MM.1S (cell line): ENCODE results near the gene SLC16A12.

Source experiments
- DNase-seq: peaks from one replicate; pipeline ENCODE4 v3.0.0-alpha.2; 2015
- H2AFZ ChIP-seq: fragments of 300-600 bp; sonication (generic); 2 replicates; pipeline ENCODE4 v1.6.0; 2016; ENCODE audit warnings: antibody characterized with exemption, low read length
- H3F3A ChIP-seq: fragments of 300-600 bp; sonication (generic); 2 replicates; pipeline ENCODE4 v1.6.1; 2016; ENCODE audit warnings: mild to moderate bottlenecking, antibody characterized with exemption, low read length, moderate library complexity, mixed read lengths; ENCODE audit not compliant: insufficient read depth
- H3K27ac ChIP-seq: fragments of 300-600 bp; sonication (generic); 2 replicates; pipeline ENCODE4 v1.5.1; 2016; ENCODE audit warnings: mild to moderate bottlenecking, low read length
- H3K27me3 ChIP-seq: fragments of 300-600 bp; sonication (generic); replicated peaks from 2 replicates; pipeline ENCODE4 v1.6.0; 2016; ENCODE audit warnings: low read length; ENCODE audit not compliant: insufficient read depth
- H3K36me3 ChIP-seq: fragments of 300-600 bp; sonication (generic); replicated peaks from 2 replicates; pipeline ENCODE4 v1.6.1; 2016; ENCODE audit warnings: mild to moderate bottlenecking, low read length, mixed read lengths; ENCODE audit not compliant: insufficient read depth
- H3K4me1 ChIP-seq: fragments of 300-600 bp; sonication (generic); 2 replicates; pipeline ENCODE4 v1.6.1; 2016; ENCODE audit warnings: low read length, mixed read lengths
- H3K4me2 ChIP-seq: fragments of 300-600 bp; sonication (generic); 2 replicates; pipeline ENCODE4 v1.6.0; 2016; ENCODE audit warnings: low read depth, low read length
- H3K4me3 ChIP-seq: fragments of 300-600 bp; sonication (generic); 2 replicates; pipeline ENCODE4 v1.5.1; 2016; ENCODE audit warnings: low read length, mixed read lengths
- H3K79me2 ChIP-seq: fragments of 300-600 bp; sonication (generic); 2 replicates; pipeline ENCODE4 v1.6.1; 2016; ENCODE audit warnings: mixed run types, low read length, mixed read lengths
- H3K9ac ChIP-seq: fragments of 300-600 bp; sonication (generic); 2 replicates; pipeline ENCODE4 v1.6.1; 2016; ENCODE audit warnings: low read length, mixed read lengths
- H3K9me2 ChIP-seq: fragments of 300-600 bp; sonication (generic); replicated peaks from 2 replicates; pipeline ENCODE4 v1.6.1; 2016; ENCODE audit warnings: mild to moderate bottlenecking, low read length, mixed read lengths; ENCODE audit not compliant: insufficient read depth
- H3K9me3 ChIP-seq: fragments of 300-600 bp; sonication (generic); replicated peaks from 2 replicates; pipeline ENCODE4 v1.6.1; 2016; ENCODE audit warnings: mild to moderate bottlenecking, low read length, mixed read lengths; ENCODE audit not compliant: insufficient read depth
- H4K20me1 ChIP-seq: fragments of 300-600 bp; sonication (generic); 2 replicates; pipeline ENCODE4 v1.6.1; 2016; ENCODE audit warnings: mild to moderate bottlenecking, low read length, moderate library complexity, mixed read lengths; ENCODE audit not compliant: insufficient read depth
- EZH2 ChIP-seq: fragments of 300-600 bp; sonication (generic); optimal IDR thresholded peaks from 2 replicates; pipeline ENCODE3; 2017; ENCODE audit warnings: low read depth, mild to moderate bottlenecking, antibody characterized with exemption, low read length, mixed read lengths
- EZH2phosphoT487 ChIP-seq: fragments of 300-600 bp; sonication (generic); IDR thresholded peaks from 2 replicates; pipeline ENCODE4 v1.6.1; 2018; ENCODE audit warnings: antibody characterized with exemption, low read length
- TF ChIP-seq, protein P1 (sequence below): fragments of 300-600 bp; sonication (generic); IDR thresholded peaks from 2 replicates; pipeline ENCODE4 v1.5.1; 2016; ENCODE audit warnings: antibody characterized with exemption, low read length, mixed read lengths

The SLC16A12 gene

DNA sequence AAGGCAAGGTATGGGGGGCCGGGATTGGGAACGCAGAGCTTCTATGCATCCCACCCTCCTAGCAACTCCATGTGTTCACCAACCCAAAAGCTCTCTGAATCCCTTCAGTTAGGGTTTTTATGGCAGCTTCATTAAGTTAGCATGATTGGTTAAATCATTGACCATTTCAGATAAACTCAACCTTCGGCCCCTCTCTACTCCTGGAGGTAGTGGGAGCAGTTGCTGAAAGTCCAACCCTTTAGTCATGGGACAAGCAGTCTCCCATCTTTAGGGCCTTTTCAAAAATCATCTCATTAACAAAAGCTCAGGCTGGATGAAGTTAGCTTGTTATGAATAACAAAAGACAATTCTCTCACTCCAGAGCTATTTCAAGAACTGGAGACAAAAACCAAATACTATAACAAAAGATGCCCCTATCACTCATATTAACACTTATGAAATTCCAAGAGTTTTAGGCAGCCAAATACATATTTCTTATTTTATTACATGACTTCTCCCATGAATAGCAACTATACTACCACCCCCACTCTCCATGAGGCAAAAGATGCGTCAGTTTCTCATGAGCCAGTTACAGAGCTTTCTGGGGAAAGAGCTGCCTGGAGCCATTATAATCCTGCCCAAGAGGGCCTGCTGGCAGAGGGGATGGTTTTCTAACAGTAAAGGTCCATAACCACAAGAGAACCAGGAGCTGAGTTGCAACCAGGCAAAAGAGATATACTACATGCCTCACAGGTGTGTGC lies 44.6 kb downstream of the SLC16A12 start:
- TF ChIP-seq, protein P1, sequence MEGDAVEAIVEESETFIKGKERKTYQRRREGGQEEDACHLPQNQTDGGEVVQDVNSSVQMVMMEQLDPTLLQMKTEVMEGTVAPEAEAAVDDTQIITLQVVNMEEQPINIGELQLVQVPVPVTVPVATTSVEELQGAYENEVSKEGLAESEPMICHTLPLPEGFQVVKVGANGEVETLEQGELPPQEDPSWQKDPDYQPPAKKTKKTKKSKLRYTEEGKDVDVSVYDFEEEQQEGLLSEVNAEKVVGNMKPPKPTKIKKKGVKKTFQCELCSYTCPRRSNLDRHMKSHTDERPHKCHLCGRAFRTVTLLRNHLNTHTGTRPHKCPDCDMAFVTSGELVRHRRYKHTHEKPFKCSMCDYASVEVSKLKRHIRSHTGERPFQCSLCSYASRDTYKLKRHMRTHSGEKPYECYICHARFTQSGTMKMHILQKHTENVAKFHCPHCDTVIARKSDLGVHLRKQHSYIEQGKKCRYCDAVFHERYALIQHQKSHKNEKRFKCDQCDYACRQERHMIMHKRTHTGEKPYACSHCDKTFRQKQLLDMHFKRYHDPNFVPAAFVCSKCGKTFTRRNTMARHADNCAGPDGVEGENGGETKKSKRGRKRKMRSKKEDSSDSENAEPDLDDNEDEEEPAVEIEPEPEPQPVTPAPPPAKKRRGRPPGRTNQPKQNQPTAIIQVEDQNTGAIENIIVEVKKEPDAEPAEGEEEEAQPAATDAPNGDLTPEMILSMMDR: no peak
- no peak for TF ChIP-seq EZH2phosphoT487
- no peak for TF ChIP-seq EZH2
- no peaks in the 10 kb centered on the region for H3K4me1 ChIP-seq
- no peak overlapping the region for H3K4me2 ChIP-seq

DNA sequence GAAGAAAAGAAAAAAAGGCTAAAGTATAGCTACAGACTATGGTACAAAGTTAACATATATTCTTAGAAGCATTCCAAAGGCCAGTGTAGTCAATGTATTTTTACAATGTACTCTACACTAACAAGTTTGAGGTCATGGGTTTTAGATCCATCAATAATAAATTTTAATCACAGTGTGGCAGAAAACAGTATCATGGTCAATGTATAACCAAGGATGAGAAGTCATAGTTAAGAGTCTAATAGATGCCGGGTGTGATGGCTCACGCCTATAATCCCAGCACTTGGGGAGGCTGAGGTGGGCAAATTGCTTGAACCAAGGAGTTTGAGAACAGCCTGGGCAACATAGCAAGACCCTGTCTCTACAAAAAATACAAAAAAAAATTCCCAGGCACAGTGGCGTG lies 53.1 kb downstream of the SLC16A12 start:
- Histone ChIP-seq H3K9ac (no peak overlapping the region), H3K4me1 (peaks cover 12% of the 10 kb centered on the region), H3K4me3 (no peak overlapping the region), H3K9me2 (no peaks in the 10 kb centered on the region), H4K20me1 (no peaks in the 10 kb centered on the region), H3K4me2 (no peak overlapping the region), H3K79me2 (no peaks in the 10 kb centered on the region), H3F3A (no peaks in the 10 kb centered on the region), H3K27me3 (no peaks in the 10 kb centered on the region), H3K27ac (no peak overlapping the region), H3K9me3 (no peaks in the 10 kb centered on the region), H2AFZ (no peak overlapping the region), H3K36me3 (no peaks in the 10 kb centered on the region)
- TF ChIP-seq, protein P1: no peak
- no peak for TF ChIP-seq EZH2
- no peak for TF ChIP-seq EZH2phosphoT487
- no peak for DNase-seq

More for the DNA sequence above, 44.6 kb downstream of the SLC16A12 start:
- Histone ChIP-seq H3K9me2 (no peaks in the 10 kb centered on the region), H3K27ac (no peak overlapping the region), H3K79me2 (no peaks in the 10 kb centered on the region), H3K9me3 (no peaks in the 10 kb centered on the region), H2AFZ (no peak overlapping the region), H3K9ac (no peak overlapping the region), H3K36me3 (no peaks in the 10 kb centered on the region), H4K20me1 (no peaks in the 10 kb centered on the region), H3F3A (no peaks in the 10 kb centered on the region), H3K4me3 (no peak overlapping the region), H3K27me3 (no peaks in the 10 kb centered on the region)
- no peak for DNase-seq

DNA sequence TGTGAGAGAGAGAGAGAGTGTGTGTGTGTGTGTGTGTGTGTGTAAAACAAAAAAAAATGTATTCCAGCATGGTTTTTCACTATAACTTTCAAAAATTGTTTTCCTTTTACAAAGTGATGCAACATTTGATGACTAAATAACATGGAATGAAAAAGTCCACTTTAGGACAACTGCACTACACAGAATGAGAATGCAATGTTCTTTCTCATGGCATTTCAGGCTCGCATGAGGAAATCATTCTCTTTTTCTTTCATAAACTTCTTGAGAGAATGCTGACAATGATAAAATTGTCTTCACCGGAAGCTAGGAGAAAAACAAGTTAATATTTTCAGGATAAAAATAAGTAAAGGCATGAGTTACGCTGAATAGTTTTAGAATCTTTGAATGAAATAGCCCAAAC lies 53.7 kb downstream of the SLC16A12 start:
- Histone ChIP-seq H3K9ac (no peak overlapping the region), H3K9me2 (no peaks in the 10 kb centered on the region), H3K4me3 (no peak overlapping the region), H4K20me1 (no peaks in the 10 kb centered on the region), H2AFZ (no peak overlapping the region), H3K36me3 (no peaks in the 10 kb centered on the region), H3K27ac (no peak overlapping the region), H3K4me1 (peaks cover 12% of the 10 kb centered on the region), H3K9me3 (no peaks in the 10 kb centered on the region), H3K4me2 (no peak overlapping the region), H3K27me3 (no peaks in the 10 kb centered on the region), H3K79me2 (no peaks in the 10 kb centered on the region), H3F3A (no peaks in the 10 kb centered on the region)
- no peak for DNase-seq
- TF ChIP-seq, protein P1: no peak
- TF ChIP-seq EZH2phosphoT487: no peak
- TF ChIP-seq EZH2: no peak
